Astrocyte (in vitro differentiated cells and primary cell): ENCODE data around the gene PLXNB3.

Source experiments
- EZH2 ChIP-seq: IDR thresholded peaks from 2 replicates; pipeline ENCODE4 v1.6.1; 2012; ENCODE audit warnings: mild to moderate bottlenecking, low read length, inconsistent platforms; ENCODE audit not compliant: insufficient read depth
- TF ChIP-seq, protein P1 (sequence below): IDR thresholded peaks from 2 replicates; pipeline ENCODE4 v1.5.1; 2011; ENCODE audit warnings: low read depth, mild to moderate bottlenecking, inconsistent platforms, low read length, moderate library complexity; ENCODE audit not compliant: insufficient read depth

DNA sequence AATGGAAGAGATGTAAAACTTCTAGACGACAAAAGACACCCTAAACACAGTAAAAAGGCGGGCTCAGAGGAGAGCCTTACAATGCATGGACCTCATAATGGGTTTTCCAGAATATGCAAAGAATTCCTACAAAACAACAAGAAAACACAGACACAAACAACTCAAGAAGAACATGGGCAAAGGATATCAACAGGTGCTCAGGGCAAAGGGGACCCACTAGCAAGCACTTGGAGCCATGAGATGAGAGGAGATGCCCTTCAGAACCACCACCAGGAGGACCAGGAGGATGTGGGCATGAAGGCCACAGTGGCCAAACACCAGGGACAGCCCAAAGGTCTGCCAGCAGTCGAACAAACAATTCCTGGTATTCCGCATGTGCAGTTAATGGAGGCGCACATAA is 49.1 kb downstream of the PLXNB3 start:
- TF ChIP-seq, protein P1, sequence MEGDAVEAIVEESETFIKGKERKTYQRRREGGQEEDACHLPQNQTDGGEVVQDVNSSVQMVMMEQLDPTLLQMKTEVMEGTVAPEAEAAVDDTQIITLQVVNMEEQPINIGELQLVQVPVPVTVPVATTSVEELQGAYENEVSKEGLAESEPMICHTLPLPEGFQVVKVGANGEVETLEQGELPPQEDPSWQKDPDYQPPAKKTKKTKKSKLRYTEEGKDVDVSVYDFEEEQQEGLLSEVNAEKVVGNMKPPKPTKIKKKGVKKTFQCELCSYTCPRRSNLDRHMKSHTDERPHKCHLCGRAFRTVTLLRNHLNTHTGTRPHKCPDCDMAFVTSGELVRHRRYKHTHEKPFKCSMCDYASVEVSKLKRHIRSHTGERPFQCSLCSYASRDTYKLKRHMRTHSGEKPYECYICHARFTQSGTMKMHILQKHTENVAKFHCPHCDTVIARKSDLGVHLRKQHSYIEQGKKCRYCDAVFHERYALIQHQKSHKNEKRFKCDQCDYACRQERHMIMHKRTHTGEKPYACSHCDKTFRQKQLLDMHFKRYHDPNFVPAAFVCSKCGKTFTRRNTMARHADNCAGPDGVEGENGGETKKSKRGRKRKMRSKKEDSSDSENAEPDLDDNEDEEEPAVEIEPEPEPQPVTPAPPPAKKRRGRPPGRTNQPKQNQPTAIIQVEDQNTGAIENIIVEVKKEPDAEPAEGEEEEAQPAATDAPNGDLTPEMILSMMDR, result no peak
- no peak for TF ChIP-seq EZH2
